Gastrocnemius medialis (tissue), 4 donors: Measurements from ENCODE around the gene BCKDK. TPM values are rescaled to one million over a fixed set of nuclear protein-coding genes. Genes with fewer than 3 reads are reported as not detected.

ENCODE experiments used
- ATAC-seq, 2 donors: fragments of 150-250 bp; one replicate each; pipeline ENCODE4 v1.9.1; 2016
- DNase-seq, 2 donors: peaks; one replicate each; pipeline ENCODE4 v3.0.0-alpha.2; 2019
- H3K27ac ChIP-seq, 4 donors: fragments of 200-600 bp; sonication (generic); 1 replicate in 1 of 4; 2 replicates in 3 of 4; pipeline ENCODE4 v1.5.1; 2016 to 2018; ENCODE audit warnings: mild to moderate bottlenecking in 2 of 4, moderate library complexity in 1 of 4
- H3K27me3 ChIP-seq, 3 donors: fragments of 200-600 bp; sonication (generic) in 2 of 3; 1 replicate in 1 of 3; 2 replicates in 2 of 3; pipeline versions ENCODE4 v1.5.1 to v1.6.0; 2016 to 2019; ENCODE audit warnings: mild to moderate bottlenecking in 1 of 3, moderate library complexity in 1 of 3
- H3K36me3 ChIP-seq, 2 donors: fragments of 200-600 bp; sonication (generic) in 1 of 2; one replicate each; pipeline ENCODE4 v1.5.1; 2017 to 2018
- H3K4me1 ChIP-seq, 2 donors: fragments of 200-600 bp; sonication (generic) in 1 of 2; one replicate each; pipeline ENCODE4 v1.5.1; 2016 to 2017; ENCODE audit warnings: mild to moderate bottlenecking in 2 of 2
- H3K4me3 ChIP-seq, 4 donors: fragments of 200-600 bp; sonication (generic) in 3 of 4; 1 replicate in 1 of 4; 2 replicates in 3 of 4; pipeline ENCODE4 v1.5.1; 2016 to 2019; ENCODE audit warnings: mild to moderate bottlenecking in 2 of 4
- H3K9me3 ChIP-seq, 3 donors: fragments of 200-600 bp; sonication (generic) in 2 of 3; 1 replicate in 1 of 3; 2 replicates in 2 of 3; pipeline ENCODE4 v1.5.1; 2016 to 2019
- CTCF ChIP-seq, 5 experiments: fragments of 450-650 bp in 3 of 5; fragments of 200-600 bp in 2 of 5; sonication (generic) in 2 of 5; IDR thresholded peaks in 4 of 5; conservative IDR thresholded peaks in 1 of 5; 1 replicate in 4 of 5; 2 replicates in 1 of 5; pipeline ENCODE4 v1.5.1; 2016 to 2019; ENCODE audit warnings: antibody characterized with exemption in 5 of 5, mild to moderate bottlenecking in 3 of 5, moderate library complexity in 3 of 5
- POLR2A ChIP-seq, 2 donors: fragments of 450-650 bp; IDR thresholded peaks; one replicate each; pipeline ENCODE4 v1.6.1; 2017; ENCODE audit warnings: antibody characterized with exemption in 2 of 2, mild to moderate bottlenecking in 2 of 2, moderate library complexity in 2 of 2
- in situ Hi-C, 4 donors: fragments of 200-750 bp; cut with MboI; loops; one replicate each; pipeline versions ENCODE4 v1.15.0 to v1.8.0; 2017; ENCODE audit warnings: low sequenced_read_pairs in 4 of 4
- intact Hi-C: fragments of 100-400 bp; cut with DNase I; formaldehyde crosslinking; loops from one replicate; pipeline ENCODE4 v1.15.1; 2023; ENCODE audit warnings: low total_unique reads
- total RNA-seq, 4 donors: library from RNA; depleted of rRNA; stranded (reverse); fragments of >200 nt; gene quantifications; one replicate each; pipeline versions ENCODE4 v1.1.0 to v1.2.3, GENCODE V29; 2016

The BCKDK gene
- total RNA-seq, 4 donors from 2014 or later: 24.7 to 68.9 (median 50.9) TPM

GRCh38 chr16:31072540-31073141, 35.5 kb upstream of the BCKDK start:
- no peak for TF ChIP-seq POLR2A (IDR thresholded peaks at IDR 0.05)
- TF ChIP-seq CTCF (IDR thresholded peaks at IDR 0.05 in 4 of 5, conservative IDR thresholded peaks at IDR 0.05 in 1 of 5): no peak
- ATAC-seq (no peak), DNase-seq (no peak)
- Histone ChIP-seq H3K9me3 (no peaks in the 10 kb centered on the region), H3K4me3 (peak overlapping the region; percentile 95 to 100 (median 96)), H3K36me3 (peaks cover 0 to 16% of the 10 kb centered on the region in 2 donors), H3K27ac (peak overlapping the region; percentile 97 to 99 (median 99)), H3K27me3 (no peaks in the 10 kb centered on the region), H3K4me1 (peaks cover 24 to 30% of the 10 kb centered on the region in 2 donors)
- intact Hi-C loops (loop anchor here (2.0 to 5.0 kb wide), 4 partner anchors 85 to 1075 kb away; partner anchors contain the start of genes FBRS, HIRIP3, HSD3B7 and INO80E), in situ Hi-C loops (no loop called here)

- H3K27ac ChIP-seq: peak overlapping the region; percentile 97 to 99 (median 99)
- H3K9me3 ChIP-seq: no peaks in the 10 kb centered on the region
- ATAC-seq: peak; percentile 85 to 89
- H3K36me3 ChIP-seq: peaks cover 0 to 23% of the 10 kb centered on the region in 2 donors
- in situ Hi-C loops: no loop called here
- peak; percentile 84 to 86 for DNase-seq
- TF ChIP-seq CTCF (IDR thresholded peaks at IDR 0.05 in 4 of 5, conservative IDR thresholded peaks at IDR 0.05 in 1 of 5) (peak in 2 of 5 experiments; percentile 20 to 49), POLR2A (IDR thresholded peaks at IDR 0.05) (peak in 1 of 2 donors; percentile 7)
- no peaks in the 10 kb centered on the region for H3K27me3 ChIP-seq
- H3K4me3 ChIP-seq: peak overlapping the region; percentile 95 to 100 (median 96)
- H3K4me1 ChIP-seq: peaks cover 24 to 30% of the 10 kb centered on the region in 2 donors
- intact Hi-C loops: loop anchor here (2.0 to 5.0 kb wide), 4 partner anchors 86 to 1076 kb away; partner anchors contain the start of genes FBRS, HIRIP3, HSD3B7 and INO80E
Measured at GRCh38 chr16:31073142-31073969, 34.8 kb upstream of the BCKDK start.

- peaks cover 24 to 30% of the 10 kb centered on the region in 2 donors for H3K4me1 ChIP-seq
- in situ Hi-C loops (no loop called here), intact Hi-C loops (loop anchor here (1.0 to 5.0 kb wide), 8 partner anchors 20 to 1077 kb away; partner anchors contain the start of genes FBRS, HIRIP3, HSD3B7 and INO80E)
- TF ChIP-seq POLR2A (IDR thresholded peaks at IDR 0.05) (peak; percentile 78 to 93), CTCF (IDR thresholded peaks at IDR 0.05 in 4 of 5, conservative IDR thresholded peaks at IDR 0.05 in 1 of 5) (no peak)
- H3K27me3 ChIP-seq: no peaks in the 10 kb centered on the region
- ATAC-seq: peak; percentile 88 to 94
- no peaks in the 10 kb centered on the region for H3K9me3 ChIP-seq
- peak; percentile 98 for DNase-seq
- H3K36me3 ChIP-seq: peaks cover 0 to 31% of the 10 kb centered on the region in 2 donors
- peak within 1 kb of the TSS; percentile 97 to 99 (median 99) for H3K27ac ChIP-seq
- H3K4me3 ChIP-seq: peak within 1 kb of the TSS; percentile 95 to 100 (median 96)
Measured at GRCh38 chr16:31073970-31074813, 34.0 kb upstream of the BCKDK start, which contains the start of the genes ZNF646 and ZNF668. ZNF646 (plus strand) TSS chr16:31074422; CDS start chr16:31076325, 1,903 bp downstream. ZNF668 (minus strand) TSS chr16:31074240; CDS start chr16:31064459, 9,781 bp downstream.

- Histone ChIP-seq H3K36me3 (peaks cover 0 to 37% of the 10 kb centered on the region in 2 donors), H3K27ac (peak overlapping the region; percentile 97 to 99 (median 99)), H3K4me1 (peaks cover 24 to 30% of the 10 kb centered on the region in 2 donors), H3K9me3 (no peaks in the 10 kb centered on the region), H3K4me3 (peak overlapping the region; percentile 95 to 100 (median 96)), H3K27me3 (no peaks in the 10 kb centered on the region)
- intact Hi-C loops: loop anchor here (1.0 to 5.0 kb wide), 7 partner anchors 20 to 1077 kb away; partner anchors contain the start of genes HIRIP3, HSD3B7, INO80E and STX4
- no peak for TF ChIP-seq CTCF (IDR thresholded peaks at IDR 0.05 in 4 of 5, conservative IDR thresholded peaks at IDR 0.05 in 1 of 5)
- TF ChIP-seq POLR2A (IDR thresholded peaks at IDR 0.05): no peak
- ATAC-seq (peak in 1 of 2 donors; percentile 15), DNase-seq (no peak)
- in situ Hi-C loops: loop anchor here in 2 of 4 donors (5.0 to 25.0 kb wide), 2 partner anchors 42 to 87 kb away; partner anchors contain the start of genes HSD3B7 (in 1 of the 2) and STX4 (in 1 of the 2)
Measured at GRCh38 chr16:31074814-31075183, 33.4 kb upstream of the BCKDK start.
